Nephron progenitor cell (in vitro differentiated cells): ENCODE data around the gene GNAI1.

Experiments
- DNase-seq: peaks from one replicate; pipeline ENCODE4 v3.0.0; 2021
- H3K27ac Mint-ChIP-seq: 2 replicates; pipeline ENCODE4 v1.8.0; 2021; ENCODE audit warnings: mild to moderate bottlenecking, moderate library complexity, mixed read lengths
- H3K27me3 Mint-ChIP-seq: 2 replicates; pipeline ENCODE4 v1.8.0; 2021; ENCODE audit warnings: mild to moderate bottlenecking, low read depth, mixed read lengths; ENCODE audit not compliant: poor library complexity
- H3K36me3 Mint-ChIP-seq: 2 replicates; pipeline ENCODE4 v1.8.0; 2021; ENCODE audit warnings: low read depth, mixed read lengths
- H3K4me1 Mint-ChIP-seq: 2 replicates; pipeline ENCODE4 v1.8.0; 2021; ENCODE audit warnings: mixed read lengths
- H3K4me3 Mint-ChIP-seq: 2 replicates; pipeline ENCODE4 v1.8.0; 2021; ENCODE audit warnings: mild to moderate bottlenecking, moderate library complexity, mixed read lengths
- H3K9me3 Mint-ChIP-seq: 2 replicates; pipeline ENCODE4 v1.8.0; 2021; ENCODE audit warnings: mild to moderate bottlenecking, moderate library complexity, mixed read lengths
- CTCF ChIP-seq: fragments of 200-600 bp; sonication (generic); IDR thresholded peaks from 2 replicates; pipeline ENCODE4 v1.5.0; 2021; ENCODE audit warnings: antibody characterized with exemption

GNAI1 gene

GRCh38 chr7:80139236-80139635 is 4.6 kb downstream of the GNAI1 start:
- H3K4me3 Mint-ChIP-seq = peak overlapping the region; percentile 70
- peaks cover 49% of the 10 kb centered on the region for H3K4me1 Mint-ChIP-seq

GRCh38 chr7:80140388-80140787 is 5.8 kb downstream of the GNAI1 start:
- Mint-ChIP-seq H3K4me3 (no peak overlapping the region), H3K27ac (no peak overlapping the region), H3K9me3 (peaks cover 12% of the 10 kb centered on the region), H3K36me3 (peaks cover 18% of the 10 kb centered on the region), H3K4me1 (peaks cover 53% of the 10 kb centered on the region), H3K27me3 (no peaks in the 10 kb centered on the region)
- no peak for TF ChIP-seq CTCF
- no peak for DNase-seq

More at GRCh38 chr7:80139236-80139635, 4.6 kb downstream of the GNAI1 start:
- no peak for DNase-seq
- TF ChIP-seq CTCF = no peak
- Mint-ChIP-seq H3K36me3 (peaks cover 18% of the 10 kb centered on the region), H3K27ac (peak overlapping the region; percentile 10), H3K9me3 (peaks cover 12% of the 10 kb centered on the region), H3K27me3 (no peaks in the 10 kb centered on the region)

GRCh38 chr7:80141376-80141775 is 6.7 kb downstream of the GNAI1 start:
- Mint-ChIP-seq H3K27me3 (no peaks in the 10 kb centered on the region), H3K27ac (no peak overlapping the region), H3K4me1 (peaks cover 56% of the 10 kb centered on the region), H3K9me3 (peaks cover 12% of the 10 kb centered on the region), H3K4me3 (no peak overlapping the region), H3K36me3 (peaks cover 18% of the 10 kb centered on the region)
- DNase-seq = no peak
- TF ChIP-seq CTCF = no peak

- H3K27ac Mint-ChIP-seq = peak overlapping the region; percentile 82
- H3K36me3 Mint-ChIP-seq = peaks cover 15% of the 10 kb centered on the region
- no peaks in the 10 kb centered on the region for H3K27me3 Mint-ChIP-seq
- DNase-seq = no peak
- no peak overlapping the region for H3K4me3 Mint-ChIP-seq
- TF ChIP-seq CTCF = no peak
- H3K9me3 Mint-ChIP-seq = peaks cover 9% of the 10 kb centered on the region
- H3K4me1 Mint-ChIP-seq = peaks cover 59% of the 10 kb centered on the region
Observed at GRCh38 chr7:80142853-80143580, 8.4 kb downstream of the GNAI1 start.

- Mint-ChIP-seq H3K9me3 (peaks cover 3% of the 10 kb centered on the region), H3K4me1 (peaks cover 47% of the 10 kb centered on the region), H3K36me3 (peaks cover 8% of the 10 kb centered on the region), H3K4me3 (no peak overlapping the region), H3K27me3 (no peaks in the 10 kb centered on the region), H3K27ac (peak overlapping the region; percentile 43)
- TF ChIP-seq CTCF = no peak
- no peak for DNase-seq
Observed at GRCh38 chr7:80145780-80146422, 11.3 kb downstream of the GNAI1 start.
